Neural cell (in vitro differentiated cells): ENCODE data around the gene MYL4. TPM values are rescaled to one million over a fixed set of nuclear protein-coding genes. Genes with fewer than 3 reads are reported as not detected.
"Not testable (repeated sequence)": the region's sequence is repeated elsewhere in the genome, so short reads cannot be mapped to it uniquely, and the experiment has no call there.

Source experiments
- H2AFZ ChIP-seq: fragments of 200-600, 300-800 bp; sonication (generic), shearing (Covaris generic); 2 replicates; pipeline ENCODE4 v1.6.0; 2014; ENCODE audit warnings: low read depth, mild to moderate bottlenecking, antibody characterized with exemption, low read length, moderate library complexity
- H3F3A ChIP-seq: fragments of 200-600 bp; shearing (Covaris generic); 2 replicates; pipeline ENCODE4 v1.6.1; 2016; ENCODE audit warnings: mild to moderate bottlenecking, moderate library complexity, mixed read lengths, antibody characterized with exemption, low read length; ENCODE audit not compliant: insufficient read depth, poor library complexity, severe bottlenecking
- H3K27ac ChIP-seq: fragments of 200-600, 300-800 bp; sonication (generic), shearing (Covaris generic); 2 replicates; pipeline ENCODE4 v1.5.1; 2014; ENCODE audit warnings: mild to moderate bottlenecking, low read length, moderate library complexity
- H3K27me3 ChIP-seq: fragments of 300-800, 200-600 bp; sonication (generic), shearing (Covaris generic); 2 replicates; pipeline ENCODE4 v1.6.0; 2014; ENCODE audit warnings: mild to moderate bottlenecking, low read depth, low read length, moderate library complexity; ENCODE audit not compliant: insufficient read depth
- H3K36me3 ChIP-seq: fragments of 300-800, 200-600 bp; sonication (generic), shearing (Covaris generic); 2 replicates; pipeline ENCODE4 v1.5.1; 2014; ENCODE audit warnings: mild to moderate bottlenecking, antibody characterized with exemption, low read length, moderate library complexity; ENCODE audit not compliant: insufficient read depth
- H3K4me2 ChIP-seq: fragments of 300-800, 200-600 bp; sonication (generic), shearing (Covaris generic); 2 replicates; pipeline ENCODE4 v1.6.0; 2014; ENCODE audit warnings: mild to moderate bottlenecking, low read length
- H3K4me3 ChIP-seq: fragments of 300-800, 200-600 bp; sonication (generic), shearing (Covaris generic); 2 replicates; pipeline ENCODE4 v1.5.1; 2014; ENCODE audit warnings: mild to moderate bottlenecking, low read length, moderate library complexity
- H3K79me2 ChIP-seq: fragments of 200-600 bp; shearing (Covaris generic); replicated peaks from 2 replicates; pipeline ENCODE4 v1.6.0; 2014; ENCODE audit warnings: mild to moderate bottlenecking, low read length, moderate library complexity; ENCODE audit not compliant: insufficient read depth
- H3K9ac ChIP-seq: fragments of 300-800, 200-600 bp; sonication (generic), shearing (Covaris generic); 2 replicates; pipeline ENCODE4 v1.6.1; 2016; ENCODE audit warnings: mild to moderate bottlenecking, low read length, mixed read lengths
- H3K9me2 ChIP-seq: fragments of 200-600 bp; shearing (Covaris generic); 2 replicates; pipeline ENCODE4 v1.6.1; 2016; ENCODE audit warnings: mild to moderate bottlenecking, low read length, mixed read lengths; ENCODE audit not compliant: insufficient read depth
- H3K9me3 ChIP-seq: fragments of 200-600, 300-800 bp; sonication (generic), shearing (Covaris generic); 2 replicates; pipeline ENCODE4 v1.6.1; 2016; ENCODE audit warnings: mild to moderate bottlenecking, mixed run types, low read length, moderate library complexity, mixed read lengths
- H4K20me1 ChIP-seq: fragments of 200-600 bp; shearing (Covaris generic); 2 replicates; pipeline ENCODE4 v1.6.1; 2016; ENCODE audit warnings: mild to moderate bottlenecking, mixed run types; ENCODE audit not compliant: insufficient read depth
- EP300 ChIP-seq: fragments of 450-650 bp; conservative IDR thresholded peaks from 2 replicates; pipeline ENCODE4 v1.6.1; 2014; ENCODE audit warnings: antibody characterized with exemption, mild to moderate bottlenecking, moderate library complexity; ENCODE audit not compliant: poor library complexity, severe bottlenecking
- EZH2 ChIP-seq: fragments of 200-600, 300-800 bp; shearing (Covaris generic), sonication (generic); IDR thresholded peaks from 2 replicates; pipeline ENCODE4 v1.6.1; 2014; ENCODE audit warnings: antibody characterized with exemption, low read length, borderline replicate concordance, mild to moderate bottlenecking; ENCODE audit not compliant: insufficient read depth, poor library complexity, severe bottlenecking
- MXI1 ChIP-seq: fragments of 450-650 bp; conservative IDR thresholded peaks from 2 replicates; pipeline ENCODE4 v1.6.1; 2014; ENCODE audit warnings: antibody characterized with exemption, mild to moderate bottlenecking; ENCODE audit not compliant: poor library complexity, severe bottlenecking
- POLR2AphosphoS5 ChIP-seq: IDR thresholded peaks from 2 replicates; pipeline ENCODE4 v1.6.1; 2012
- RAD21 ChIP-seq: fragments of 450-650 bp; conservative IDR thresholded peaks from 2 replicates; pipeline ENCODE4 v1.6.1; 2014; ENCODE audit warnings: antibody characterized with exemption, mild to moderate bottlenecking, moderate library complexity
- SMC3 ChIP-seq: fragments of 450-650 bp; conservative IDR thresholded peaks from 2 replicates; pipeline ENCODE4 v1.6.1; 2014; ENCODE audit warnings: antibody characterized with exemption, mild to moderate bottlenecking, moderate library complexity; ENCODE audit not compliant: poor library complexity
- TAF1 ChIP-seq: IDR thresholded peaks from 2 replicates; pipeline ENCODE4 v1.6.1; 2012; ENCODE audit warnings: low read depth
- polyA plus RNA-seq: library from polyadenylated mRNA; depleted of rRNA; stranded (reverse); fragments of >200 nt; gene quantifications from 2 replicates; pipeline ENCODE4 v1.2.3, GENCODE V29; 2014
- TF ChIP-seq, protein P1 (sequence below): fragments of 450-650 bp; IDR thresholded peaks from 2 replicates; pipeline ENCODE4 v1.5.1; 2014; ENCODE audit warnings: antibody characterized with exemption, mild to moderate bottlenecking, moderate library complexity; ENCODE audit not compliant: poor library complexity, severe bottlenecking
- TF ChIP-seq, protein P2 (sequence below): IDR thresholded peaks from 2 replicates; pipeline ENCODE4 v1.6.1; 2012; ENCODE audit warnings: borderline replicate concordance

The MYL4 gene
- polyA plus RNA-seq, 1 donor from 2014 or later: not detected

DNA sequence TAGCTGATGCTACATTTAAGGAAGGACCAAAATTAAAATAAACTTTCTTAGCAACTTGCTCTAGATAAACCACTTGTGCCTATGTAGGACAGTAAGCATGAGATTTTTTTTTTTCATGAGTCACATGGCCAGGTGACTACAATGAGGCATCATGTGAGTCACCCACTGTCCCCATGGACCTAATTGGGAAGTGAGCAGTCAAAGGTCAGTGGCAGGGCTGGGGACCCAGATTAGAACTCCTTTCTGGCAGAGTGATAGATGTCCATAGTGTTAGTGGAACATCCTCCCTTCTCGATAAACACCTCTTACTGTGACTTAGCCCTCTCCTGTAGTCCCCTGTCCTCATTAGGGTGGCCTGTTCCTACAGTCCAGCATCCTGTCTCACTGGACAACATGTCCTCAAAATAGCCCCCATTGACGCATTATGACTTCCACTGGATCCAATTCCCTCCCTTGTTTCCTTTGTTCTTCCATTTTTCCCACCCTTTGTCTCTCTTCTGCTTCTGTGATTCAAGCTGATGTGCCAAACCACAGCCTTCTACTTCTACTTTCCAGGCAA is 56.9 kb downstream of the MYL4 start:
- Histone ChIP-seq H2AFZ (no peak overlapping the region), H3K9me2 (no peaks in the 10 kb centered on the region), H3K9ac (no peak overlapping the region), H3F3A (no peaks in the 10 kb centered on the region), H4K20me1 (no peaks in the 10 kb centered on the region), H3K4me2 (no peak overlapping the region), H3K36me3 (no peaks in the 10 kb centered on the region), H3K9me3 (no peaks in the 10 kb centered on the region), H3K27me3 (no peaks in the 10 kb centered on the region), H3K4me3 (no peak overlapping the region), H3K27ac (no peak overlapping the region), H3K79me2 (no peaks in the 10 kb centered on the region)
- TF ChIP-seq EP300: no peak

DNA sequence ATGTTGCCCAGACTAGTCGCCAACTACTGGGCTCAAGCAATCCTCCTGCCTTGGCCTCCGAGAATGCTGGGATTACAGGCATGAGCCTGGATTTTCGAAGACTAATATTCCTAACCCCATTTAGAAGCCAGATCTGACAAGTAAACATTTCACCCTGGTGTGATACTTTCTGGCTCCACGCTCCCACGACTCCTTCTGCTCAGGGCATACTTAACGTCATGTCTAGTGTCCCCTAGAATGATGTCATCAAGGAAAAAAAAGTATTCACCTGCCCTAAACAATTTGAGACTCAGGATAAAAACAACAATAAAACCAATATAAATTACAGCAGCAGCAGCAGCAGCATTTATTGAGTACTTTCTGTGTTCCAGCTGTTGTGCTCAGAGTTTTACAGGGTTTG is 57.6 kb downstream of the MYL4 start:
- Histone ChIP-seq H3F3A (no peaks in the 10 kb centered on the region), H4K20me1 (no peaks in the 10 kb centered on the region), H3K36me3 (no peaks in the 10 kb centered on the region), H2AFZ (no peak overlapping the region), H3K27me3 (no peaks in the 10 kb centered on the region), H3K4me3 (no peak overlapping the region), H3K27ac (no peak overlapping the region), H3K9me3 (no peaks in the 10 kb centered on the region), H3K79me2 (no peaks in the 10 kb centered on the region), H3K9ac (no peak overlapping the region), H3K4me2 (no peak overlapping the region), H3K9me2 (no peaks in the 10 kb centered on the region)
- no peak for TF ChIP-seq MXI1
- TF ChIP-seq POLR2AphosphoS5: no peak
- no peak for TF ChIP-seq RAD21
- TF ChIP-seq EZH2: no peak
- no peak for TF ChIP-seq SMC3
- no peak for TF ChIP-seq EP300
- no peak for TF ChIP-seq TAF1
- TF ChIP-seq, protein P1, sequence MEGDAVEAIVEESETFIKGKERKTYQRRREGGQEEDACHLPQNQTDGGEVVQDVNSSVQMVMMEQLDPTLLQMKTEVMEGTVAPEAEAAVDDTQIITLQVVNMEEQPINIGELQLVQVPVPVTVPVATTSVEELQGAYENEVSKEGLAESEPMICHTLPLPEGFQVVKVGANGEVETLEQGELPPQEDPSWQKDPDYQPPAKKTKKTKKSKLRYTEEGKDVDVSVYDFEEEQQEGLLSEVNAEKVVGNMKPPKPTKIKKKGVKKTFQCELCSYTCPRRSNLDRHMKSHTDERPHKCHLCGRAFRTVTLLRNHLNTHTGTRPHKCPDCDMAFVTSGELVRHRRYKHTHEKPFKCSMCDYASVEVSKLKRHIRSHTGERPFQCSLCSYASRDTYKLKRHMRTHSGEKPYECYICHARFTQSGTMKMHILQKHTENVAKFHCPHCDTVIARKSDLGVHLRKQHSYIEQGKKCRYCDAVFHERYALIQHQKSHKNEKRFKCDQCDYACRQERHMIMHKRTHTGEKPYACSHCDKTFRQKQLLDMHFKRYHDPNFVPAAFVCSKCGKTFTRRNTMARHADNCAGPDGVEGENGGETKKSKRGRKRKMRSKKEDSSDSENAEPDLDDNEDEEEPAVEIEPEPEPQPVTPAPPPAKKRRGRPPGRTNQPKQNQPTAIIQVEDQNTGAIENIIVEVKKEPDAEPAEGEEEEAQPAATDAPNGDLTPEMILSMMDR: no peak

DNA sequence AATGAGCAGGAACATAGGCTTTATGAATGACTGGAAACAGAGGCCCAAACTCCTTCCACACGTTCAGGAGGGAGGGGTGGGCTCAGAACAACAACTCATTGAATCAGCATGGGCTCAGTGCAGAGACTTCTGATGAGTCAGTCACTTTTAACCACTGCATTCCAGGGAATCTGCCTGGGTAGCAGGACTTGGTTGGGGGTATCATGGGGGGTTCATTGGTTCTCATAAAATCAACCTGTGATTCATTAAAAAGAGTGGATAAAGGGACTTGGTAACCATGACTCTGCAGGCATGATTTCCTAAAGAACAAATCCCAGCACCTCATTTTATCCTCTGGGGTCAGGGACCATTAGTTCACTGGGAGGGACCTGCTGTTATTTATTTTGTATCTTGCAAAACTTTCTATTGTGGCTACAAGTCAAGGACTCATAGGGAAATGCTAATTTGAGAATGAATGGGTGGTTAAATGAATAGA is 58.2 kb downstream of the MYL4 start:
- Histone ChIP-seq H3K36me3 (no peaks in the 10 kb centered on the region), H3K9me2 (no peaks in the 10 kb centered on the region), H3K4me3 (no peak overlapping the region), H3K9ac (no peak overlapping the region), H3F3A (no peaks in the 10 kb centered on the region), H3K79me2 (no peaks in the 10 kb centered on the region), H3K4me2 (no peak overlapping the region), H3K9me3 (no peaks in the 10 kb centered on the region), H3K27me3 (no peaks in the 10 kb centered on the region), H4K20me1 (no peaks in the 10 kb centered on the region), H3K27ac (no peak overlapping the region), H2AFZ (no peak overlapping the region)
- no peak for TF ChIP-seq RAD21
- TF ChIP-seq EZH2: no peak
- TF ChIP-seq, protein P1: no peak
- TF ChIP-seq MXI1: no peak
- no peak for TF ChIP-seq TAF1
- no peak for TF ChIP-seq EP300
- no peak for TF ChIP-seq SMC3
- TF ChIP-seq, protein P2, sequence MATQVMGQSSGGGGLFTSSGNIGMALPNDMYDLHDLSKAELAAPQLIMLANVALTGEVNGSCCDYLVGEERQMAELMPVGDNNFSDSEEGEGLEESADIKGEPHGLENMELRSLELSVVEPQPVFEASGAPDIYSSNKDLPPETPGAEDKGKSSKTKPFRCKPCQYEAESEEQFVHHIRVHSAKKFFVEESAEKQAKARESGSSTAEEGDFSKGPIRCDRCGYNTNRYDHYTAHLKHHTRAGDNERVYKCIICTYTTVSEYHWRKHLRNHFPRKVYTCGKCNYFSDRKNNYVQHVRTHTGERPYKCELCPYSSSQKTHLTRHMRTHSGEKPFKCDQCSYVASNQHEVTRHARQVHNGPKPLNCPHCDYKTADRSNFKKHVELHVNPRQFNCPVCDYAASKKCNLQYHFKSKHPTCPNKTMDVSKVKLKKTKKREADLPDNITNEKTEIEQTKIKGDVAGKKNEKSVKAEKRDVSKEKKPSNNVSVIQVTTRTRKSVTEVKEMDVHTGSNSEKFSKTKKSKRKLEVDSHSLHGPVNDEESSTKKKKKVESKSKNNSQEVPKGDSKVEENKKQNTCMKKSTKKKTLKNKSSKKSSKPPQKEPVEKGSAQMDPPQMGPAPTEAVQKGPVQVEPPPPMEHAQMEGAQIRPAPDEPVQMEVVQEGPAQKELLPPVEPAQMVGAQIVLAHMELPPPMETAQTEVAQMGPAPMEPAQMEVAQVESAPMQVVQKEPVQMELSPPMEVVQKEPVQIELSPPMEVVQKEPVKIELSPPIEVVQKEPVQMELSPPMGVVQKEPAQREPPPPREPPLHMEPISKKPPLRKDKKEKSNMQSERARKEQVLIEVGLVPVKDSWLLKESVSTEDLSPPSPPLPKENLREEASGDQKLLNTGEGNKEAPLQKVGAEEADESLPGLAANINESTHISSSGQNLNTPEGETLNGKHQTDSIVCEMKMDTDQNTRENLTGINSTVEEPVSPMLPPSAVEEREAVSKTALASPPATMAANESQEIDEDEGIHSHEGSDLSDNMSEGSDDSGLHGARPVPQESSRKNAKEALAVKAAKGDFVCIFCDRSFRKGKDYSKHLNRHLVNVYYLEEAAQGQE: no peak
- no peak for TF ChIP-seq POLR2AphosphoS5

DNA sequence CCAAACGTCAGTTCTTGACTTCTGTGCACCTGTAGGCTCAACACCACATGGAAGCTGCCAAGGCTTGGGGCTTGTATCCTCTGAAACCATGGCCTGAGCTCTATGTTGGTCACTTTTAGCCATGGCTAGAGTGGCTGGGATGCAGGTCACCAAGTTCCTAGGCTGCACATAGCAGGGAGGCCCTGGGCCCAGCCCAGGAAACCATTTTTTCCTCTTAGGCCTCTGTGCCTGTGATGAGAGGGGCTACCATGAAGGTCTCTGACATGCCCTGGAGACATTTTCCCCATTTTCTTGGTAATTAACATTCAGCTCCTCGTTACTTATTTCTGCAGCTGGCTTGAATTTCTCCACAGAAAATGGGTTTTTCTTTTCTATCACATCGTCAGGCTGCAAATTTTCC is 59.8 kb downstream of the MYL4 start:
- not testable (repeated sequence) for H3K4me2 ChIP-seq, H3K27me3 ChIP-seq, H3K36me3 ChIP-seq, H3K9me3 ChIP-seq, H3K4me3 ChIP-seq, H3K79me2 ChIP-seq, H3K9ac ChIP-seq, H3K27ac ChIP-seq, H3F3A ChIP-seq, H4K20me1 ChIP-seq, H3K9me2 ChIP-seq, H2AFZ ChIP-seq
